ENCODE results near the gene UGT1A8.
A peak's percentile ranks its signal among the peaks of the same experiment; 100 is the strongest.

UGT1A8 gene

DNA sequence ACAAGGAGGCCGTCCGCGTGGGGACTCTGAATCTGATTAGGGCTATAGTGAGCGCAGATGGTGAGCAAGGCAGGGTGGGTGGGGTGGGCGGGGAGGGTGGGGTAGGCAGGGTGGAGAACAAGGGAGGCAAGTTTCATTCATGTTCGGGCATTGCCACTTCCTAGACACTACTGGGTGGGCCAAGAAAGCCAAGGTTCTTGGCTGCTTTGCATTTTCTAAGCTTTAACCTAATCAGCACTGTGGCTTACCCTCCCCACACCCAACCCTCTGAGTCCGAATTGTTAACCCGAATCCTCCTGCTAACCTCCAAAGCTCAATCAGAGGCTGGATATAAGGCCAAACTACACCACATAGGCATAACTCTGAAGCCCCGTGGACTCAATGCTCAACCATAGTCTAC is 178.8 kb downstream of the UGT1A8 start:
- H3K9me3 Mint-ChIP-seq = no peaks in the 10 kb centered on the region
- no peak overlapping the region for H3K4me3 Mint-ChIP-seq
- no peaks in the 10 kb centered on the region for H3K36me3 Mint-ChIP-seq (ENCODE audit: low read depth)
- H3K4me1 Mint-ChIP-seq (ENCODE audit: low read depth) = peaks cover 2% of the 10 kb centered on the region
- H3K27ac Mint-ChIP-seq = no peak overlapping the region
- DNase-seq = no peak
- peaks cover 2% of the 10 kb centered on the region for H3K27me3 Mint-ChIP-seq

DNA sequence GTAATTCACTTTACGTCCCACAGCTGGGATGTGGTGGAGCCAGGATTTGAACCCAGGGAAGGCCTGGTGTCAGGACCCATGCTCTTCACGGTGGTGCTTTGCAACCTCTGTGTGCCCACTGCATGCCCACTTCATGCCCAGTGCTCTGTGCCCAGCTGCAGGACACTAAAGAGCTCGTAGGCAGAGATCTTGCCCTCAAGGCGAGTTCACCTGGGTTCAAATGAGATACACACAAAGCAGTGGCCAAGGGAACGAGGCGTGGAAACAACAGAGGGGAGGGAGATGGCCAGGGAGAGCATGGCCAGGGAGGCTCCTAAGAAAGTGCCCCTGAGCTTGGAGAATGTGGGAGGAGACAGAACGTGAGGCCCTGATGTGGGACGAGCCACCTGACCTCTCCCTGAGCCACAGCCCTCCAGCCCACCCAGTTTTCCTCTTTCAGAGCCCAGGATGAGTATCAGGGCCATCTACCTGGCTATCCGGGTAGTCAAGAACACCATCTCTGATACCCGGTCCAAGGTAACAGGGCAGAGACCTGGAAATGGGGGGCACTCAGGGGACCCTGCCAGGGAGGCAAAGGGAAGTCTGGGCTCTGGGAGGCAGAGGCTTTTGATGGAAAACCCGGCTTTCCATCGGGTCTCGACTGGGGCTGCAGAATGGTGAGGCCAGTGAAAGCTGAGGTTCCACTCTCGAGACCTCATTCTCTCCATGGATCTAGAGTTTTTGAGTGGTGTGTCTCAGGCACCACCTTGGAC is 181.1 kb downstream of the UGT1A8 start:
- peaks cover 17% of the 10 kb centered on the region for H3K27me3 Mint-ChIP-seq
- H3K9me3 Mint-ChIP-seq = no peaks in the 10 kb centered on the region
- no peaks in the 10 kb centered on the region for H3K36me3 Mint-ChIP-seq (ENCODE audit: low read depth)
- DNase-seq = peak; percentile 20
- H3K27ac Mint-ChIP-seq = no peak overlapping the region
- peaks cover 2% of the 10 kb centered on the region for H3K4me1 Mint-ChIP-seq (ENCODE audit: low read depth)
- no peak overlapping the region for H3K4me3 Mint-ChIP-seq

DNA sequence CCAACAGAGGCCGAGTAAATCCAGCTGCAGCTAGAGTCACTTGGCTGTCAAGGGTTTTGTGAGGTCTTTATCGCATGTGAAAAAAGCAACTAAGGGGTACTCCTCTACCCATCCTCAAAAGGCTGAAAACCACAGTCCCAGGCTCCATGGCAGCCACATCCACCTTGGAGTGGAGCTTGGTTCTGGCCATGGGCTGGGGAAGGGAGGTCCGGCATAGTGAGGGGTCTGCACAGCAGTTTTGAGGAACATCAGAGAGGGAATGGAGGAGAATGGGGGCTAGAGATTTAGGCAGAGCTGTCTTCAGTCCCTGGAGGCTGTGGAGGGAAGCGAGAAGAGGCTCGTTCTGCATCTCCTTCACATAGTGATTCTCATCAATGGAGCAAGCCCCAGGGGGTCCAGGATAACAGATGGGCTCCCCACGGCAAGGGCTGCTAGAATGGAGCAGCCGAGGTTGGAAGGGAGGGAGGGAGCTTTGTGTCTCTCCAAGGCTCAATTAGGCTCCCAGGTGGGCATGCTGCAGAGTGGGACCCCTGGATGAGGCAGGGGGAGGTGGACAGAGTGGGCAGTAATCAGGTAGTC is 181.7 kb downstream of the UGT1A8 start:
- Mint-ChIP-seq H3K27me3 (peaks cover 18% of the 10 kb centered on the region), H3K9me3 (no peaks in the 10 kb centered on the region), H3K4me3 (no peak overlapping the region), H3K27ac (no peak overlapping the region), H3K36me3 (ENCODE audit: low read depth) (no peaks in the 10 kb centered on the region), H3K4me1 (ENCODE audit: low read depth) (peaks cover 2% of the 10 kb centered on the region)
- no peak for DNase-seq

DNA sequence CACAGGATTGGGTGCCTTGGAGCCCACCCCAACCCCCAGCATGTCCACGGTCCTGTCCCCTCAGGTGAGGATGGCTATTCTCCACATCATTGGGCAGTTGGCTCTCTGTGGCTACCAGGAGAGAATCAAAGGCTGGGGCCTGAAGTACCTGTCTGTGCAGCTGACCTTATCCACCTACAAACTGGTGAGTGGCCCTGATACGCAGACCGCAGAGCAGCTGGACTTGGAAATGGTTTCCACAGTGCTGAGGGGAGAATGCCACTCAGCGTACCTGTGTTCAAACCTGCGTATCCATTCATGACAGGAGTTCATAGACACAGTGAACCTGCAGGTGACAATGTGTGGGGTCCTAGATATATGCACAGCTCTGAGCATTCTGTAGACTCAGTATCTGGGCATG is 182.3 kb downstream of the UGT1A8 start:
- Mint-ChIP-seq H3K27me3 (peaks cover 22% of the 10 kb centered on the region), H3K4me3 (no peak overlapping the region), H3K9me3 (no peaks in the 10 kb centered on the region), H3K36me3 (ENCODE audit: low read depth) (no peaks in the 10 kb centered on the region), H3K4me1 (ENCODE audit: low read depth) (peaks cover 2% of the 10 kb centered on the region), H3K27ac (no peak overlapping the region)
- peak; percentile 15 for DNase-seq

DNA sequence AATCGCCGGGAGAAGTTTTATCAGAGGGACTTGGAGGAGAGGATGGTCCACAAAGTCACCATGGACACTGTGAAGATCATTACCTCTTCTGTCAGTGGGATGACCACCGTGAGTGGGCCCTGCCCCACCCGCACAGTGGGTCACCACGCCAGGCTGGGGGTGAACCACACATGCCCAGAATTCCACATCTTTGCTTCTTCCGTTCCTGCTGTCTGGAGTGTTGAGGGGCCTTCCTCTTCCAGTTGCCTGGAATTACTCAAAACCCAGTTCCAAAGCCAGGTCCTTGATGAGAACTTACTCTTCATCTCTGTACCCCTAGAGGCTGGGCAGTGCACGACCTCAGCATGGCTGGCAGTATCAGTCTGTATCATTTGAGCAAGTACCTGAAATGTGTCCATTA is 182.8 kb downstream of the UGT1A8 start:
- Mint-ChIP-seq H3K4me3 (no peak overlapping the region), H3K27me3 (peaks cover 22% of the 10 kb centered on the region), H3K36me3 (ENCODE audit: low read depth) (no peaks in the 10 kb centered on the region), H3K27ac (no peak overlapping the region), H3K9me3 (no peaks in the 10 kb centered on the region), H3K4me1 (ENCODE audit: low read depth) (peaks cover 2% of the 10 kb centered on the region)
- no peak for DNase-seq

DNA sequence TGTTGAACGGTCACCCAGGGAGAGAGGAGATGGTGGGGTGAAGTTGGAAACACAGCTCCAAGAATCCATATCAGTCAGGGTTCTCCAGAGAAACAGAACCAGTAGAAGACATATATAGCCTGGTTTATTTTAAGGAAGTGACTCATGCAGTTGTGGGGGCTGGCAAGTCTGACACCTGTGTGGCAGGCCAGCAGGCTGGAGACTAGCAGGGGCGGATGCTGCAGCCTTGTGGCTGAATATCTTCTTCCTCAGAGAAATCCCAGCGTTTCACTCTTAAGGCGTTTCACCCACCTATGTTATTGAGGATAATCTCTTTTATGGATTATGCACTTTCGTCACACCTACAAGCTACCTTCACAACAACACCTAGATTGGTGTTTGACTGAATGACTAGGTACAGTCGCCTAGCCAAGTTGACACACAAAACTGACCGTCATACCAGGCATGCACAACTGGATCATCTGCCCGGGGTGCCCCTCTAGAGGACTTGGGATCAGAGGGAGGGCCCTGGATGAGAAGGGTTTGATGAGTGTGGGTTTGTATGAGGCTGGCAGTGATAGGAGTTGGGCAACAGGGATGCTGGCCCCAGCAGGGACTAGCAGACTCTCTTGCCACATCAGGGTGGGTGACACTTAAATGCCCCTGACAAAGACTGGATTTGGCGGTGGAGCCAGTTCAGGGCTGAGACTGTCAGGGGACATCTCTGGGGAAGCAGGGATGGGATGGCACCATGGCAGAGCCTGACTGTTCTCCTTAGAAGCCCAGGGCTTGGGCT is 184.1 kb downstream of the UGT1A8 start:
- Mint-ChIP-seq H3K9me3 (no peaks in the 10 kb centered on the region), H3K4me3 (no peak overlapping the region), H3K36me3 (ENCODE audit: low read depth) (no peaks in the 10 kb centered on the region), H3K27me3 (peaks cover 22% of the 10 kb centered on the region), H3K27ac (no peak overlapping the region), H3K4me1 (ENCODE audit: low read depth) (peaks cover 2% of the 10 kb centered on the region)
- DNase-seq = peak; percentile 19

DNA sequence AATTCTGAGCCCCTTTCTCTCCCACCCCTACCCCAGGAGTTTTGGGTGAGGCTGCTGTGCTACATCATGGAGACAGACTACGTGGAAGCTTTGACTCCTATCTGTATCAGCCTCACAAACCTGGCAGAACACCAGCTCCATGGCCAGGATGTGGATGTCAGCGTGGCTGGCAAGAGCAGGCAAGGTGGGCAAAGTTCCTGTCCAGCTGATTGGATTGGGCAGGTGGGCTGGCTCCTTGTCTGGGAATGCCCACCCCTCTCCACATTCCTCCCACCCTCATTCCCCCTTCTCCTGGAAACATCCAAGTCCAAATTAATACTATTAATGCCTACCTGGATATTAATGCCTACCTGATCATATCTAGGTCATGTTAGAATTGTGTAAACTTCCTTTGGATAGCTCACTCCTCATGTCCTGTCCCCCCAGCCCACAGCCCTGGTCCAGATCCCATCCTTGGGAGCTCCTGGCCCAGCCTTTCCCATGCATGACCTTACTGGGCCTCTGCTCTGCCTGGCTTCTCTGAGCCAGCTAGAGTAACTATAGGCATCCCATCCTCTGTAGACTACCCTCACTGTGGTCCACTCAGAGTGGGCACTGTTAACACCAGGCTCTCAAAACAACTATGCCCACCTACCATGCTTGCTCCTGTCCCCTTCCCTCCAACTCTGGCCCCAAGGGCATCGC is 184.8 kb downstream of the UGT1A8 start:
- H3K27me3 Mint-ChIP-seq = peaks cover 22% of the 10 kb centered on the region
- no peak for DNase-seq
- H3K4me3 Mint-ChIP-seq = no peak overlapping the region
- peaks cover 2% of the 10 kb centered on the region for H3K4me1 Mint-ChIP-seq (ENCODE audit: low read depth)
- H3K36me3 Mint-ChIP-seq (ENCODE audit: low read depth) = no peaks in the 10 kb centered on the region
- H3K9me3 Mint-ChIP-seq = no peaks in the 10 kb centered on the region
- no peak overlapping the region for H3K27ac Mint-ChIP-seq

DNA sequence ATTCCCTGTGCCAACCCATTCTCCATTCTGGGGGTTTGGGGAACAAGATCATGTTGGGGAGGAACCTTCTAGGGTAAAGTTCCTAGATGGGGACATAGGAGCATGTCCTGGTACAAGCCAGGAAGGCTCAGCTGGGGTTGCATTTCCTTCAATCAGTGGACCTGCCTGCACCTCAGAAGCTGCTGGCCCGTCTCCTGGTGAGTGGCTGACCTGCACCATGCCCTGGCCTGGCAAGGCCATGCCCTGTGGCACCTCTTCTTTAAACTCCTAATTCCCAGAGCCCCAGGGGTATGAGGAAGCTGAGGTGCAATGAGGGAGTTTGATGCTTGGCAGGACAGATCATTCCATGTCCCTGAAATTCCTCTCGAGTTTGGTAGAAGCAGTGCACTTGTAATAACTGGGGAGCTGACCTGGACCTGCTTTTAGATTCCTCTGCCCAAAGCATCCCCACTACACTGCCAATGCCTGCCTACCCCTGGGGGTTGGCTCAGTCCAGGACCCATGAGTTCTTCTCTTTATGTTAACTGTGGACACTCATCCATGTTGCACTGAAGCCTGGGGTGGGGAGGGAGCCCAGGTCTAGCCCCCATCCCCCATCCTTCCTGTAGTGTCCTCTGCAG is 186.0 kb downstream of the UGT1A8 start:
- Mint-ChIP-seq H3K4me1 (ENCODE audit: low read depth) (peaks cover 2% of the 10 kb centered on the region), H3K27ac (no peak overlapping the region), H3K27me3 (peaks cover 20% of the 10 kb centered on the region), H3K36me3 (ENCODE audit: low read depth) (no peaks in the 10 kb centered on the region), H3K9me3 (no peaks in the 10 kb centered on the region), H3K4me3 (no peak overlapping the region)
- peak; percentile 9 for DNase-seq

DNA sequence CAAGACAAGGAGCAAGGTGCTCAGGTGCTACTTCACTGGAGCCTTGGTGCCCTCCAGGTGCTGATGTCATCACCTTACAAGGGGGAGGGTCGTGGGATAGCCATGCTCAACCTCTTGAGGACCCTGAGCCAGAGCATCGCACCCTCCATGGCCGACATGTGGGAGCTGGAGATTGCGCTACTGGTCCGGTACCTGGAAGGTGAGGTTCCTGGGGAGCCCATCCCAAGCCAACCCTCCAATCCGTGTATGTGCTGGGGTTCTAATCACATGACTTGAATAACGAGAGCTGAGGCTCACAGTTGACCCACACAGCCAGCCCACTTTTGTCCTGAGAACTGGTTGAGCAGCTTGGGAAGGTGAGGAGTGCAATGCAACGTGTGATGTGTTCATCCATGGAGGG is 186.6 kb downstream of the UGT1A8 start:
- no peak for DNase-seq
- Mint-ChIP-seq H3K27ac (no peak overlapping the region), H3K9me3 (no peaks in the 10 kb centered on the region), H3K27me3 (peaks cover 22% of the 10 kb centered on the region), H3K4me1 (ENCODE audit: low read depth) (peaks cover 2% of the 10 kb centered on the region), H3K36me3 (ENCODE audit: low read depth) (no peaks in the 10 kb centered on the region), H3K4me3 (no peak overlapping the region)

DNA sequence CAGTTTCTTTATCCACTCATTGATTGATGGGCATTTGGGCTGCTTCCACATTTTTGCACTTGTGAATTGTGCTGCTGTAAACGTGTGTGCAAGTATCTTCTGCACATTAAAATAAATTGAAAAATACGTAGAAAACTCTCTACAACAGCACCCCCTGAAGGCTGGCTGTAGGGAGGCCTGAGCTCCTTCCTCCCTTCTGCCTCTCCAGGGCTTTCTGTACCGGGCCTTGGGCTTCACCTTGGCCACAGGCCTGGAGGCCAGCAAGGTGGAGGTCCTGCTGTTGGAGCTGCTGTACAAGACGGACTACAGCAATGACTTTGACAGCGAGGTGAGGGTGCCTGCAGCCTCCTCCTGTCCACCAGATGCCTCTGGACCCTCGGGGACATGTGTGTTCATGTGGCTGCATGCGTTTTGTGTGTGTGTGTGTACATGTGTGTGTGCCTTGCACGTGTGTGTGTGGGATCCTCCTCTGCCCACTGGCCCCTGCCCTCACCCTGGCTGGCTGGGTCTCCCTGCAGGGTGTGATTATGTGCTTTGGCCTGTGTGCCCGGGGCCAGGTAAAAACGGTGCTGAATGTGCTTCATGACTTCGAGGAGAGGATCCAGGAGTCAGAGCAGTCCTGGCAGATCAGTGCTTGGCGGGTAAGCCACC is 189.9 kb downstream of the UGT1A8 start:
- Mint-ChIP-seq H3K27ac (no peak overlapping the region), H3K4me1 (ENCODE audit: low read depth) (no peaks in the 10 kb centered on the region), H3K27me3 (peaks cover 30% of the 10 kb centered on the region), H3K36me3 (ENCODE audit: low read depth) (no peaks in the 10 kb centered on the region), H3K9me3 (no peaks in the 10 kb centered on the region), H3K4me3 (no peak overlapping the region)
- peak; percentile 3 for DNase-seq

DNA sequence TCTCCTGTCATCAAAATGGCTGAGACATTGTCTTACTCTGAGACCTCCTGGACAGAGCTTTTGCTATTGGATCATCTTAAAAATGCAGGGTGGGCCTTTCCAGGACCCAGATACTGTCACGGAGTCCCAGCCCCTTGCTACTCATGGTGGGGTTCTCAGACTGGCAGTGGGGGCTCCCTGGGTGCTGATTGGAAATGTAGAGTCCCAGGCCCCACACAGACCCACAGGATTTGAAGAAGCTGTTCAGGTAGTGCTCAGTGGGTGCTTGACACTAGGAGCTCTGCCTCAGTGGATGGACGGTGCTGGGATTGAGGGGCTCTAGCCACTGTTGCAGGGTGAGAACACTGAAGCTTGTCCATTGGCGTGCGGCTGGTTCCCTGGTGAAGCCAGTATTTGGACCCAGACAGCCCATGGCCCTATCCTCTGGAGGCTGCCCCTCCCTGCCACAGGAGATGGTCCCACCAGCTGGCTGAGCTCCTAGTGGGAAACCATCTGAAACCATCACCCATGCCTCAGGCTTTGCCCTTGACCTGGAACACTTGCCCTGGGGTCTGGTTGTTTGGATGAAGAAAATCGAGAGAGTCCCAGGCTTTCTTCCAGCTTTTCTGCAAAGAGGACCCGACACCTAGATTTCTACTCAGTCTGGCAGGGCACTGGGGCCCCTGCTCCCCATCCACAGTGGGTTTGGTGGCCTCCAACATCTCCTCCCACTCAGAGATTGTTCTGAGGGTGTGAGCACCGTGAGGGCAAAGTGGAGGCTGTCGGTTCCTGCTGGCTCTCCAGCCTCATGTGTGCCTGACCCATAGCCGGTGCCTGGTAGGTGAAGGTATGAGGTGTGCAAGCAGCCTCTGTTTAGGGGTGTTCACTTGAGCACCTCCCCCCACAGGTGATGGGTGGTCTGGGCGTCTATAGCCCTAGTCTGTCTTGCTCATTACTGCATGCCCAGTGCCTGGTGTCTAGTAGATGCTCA is 190.8 kb downstream of the UGT1A8 start:
- peak; percentile 11 for DNase-seq
- H3K4me3 Mint-ChIP-seq = no peak overlapping the region
- H3K9me3 Mint-ChIP-seq = no peaks in the 10 kb centered on the region
- no peaks in the 10 kb centered on the region for H3K4me1 Mint-ChIP-seq (ENCODE audit: low read depth)
- H3K36me3 Mint-ChIP-seq (ENCODE audit: low read depth) = no peaks in the 10 kb centered on the region
- H3K27me3 Mint-ChIP-seq = peaks cover 23% of the 10 kb centered on the region
- H3K27ac Mint-ChIP-seq = no peak overlapping the region

DNA sequence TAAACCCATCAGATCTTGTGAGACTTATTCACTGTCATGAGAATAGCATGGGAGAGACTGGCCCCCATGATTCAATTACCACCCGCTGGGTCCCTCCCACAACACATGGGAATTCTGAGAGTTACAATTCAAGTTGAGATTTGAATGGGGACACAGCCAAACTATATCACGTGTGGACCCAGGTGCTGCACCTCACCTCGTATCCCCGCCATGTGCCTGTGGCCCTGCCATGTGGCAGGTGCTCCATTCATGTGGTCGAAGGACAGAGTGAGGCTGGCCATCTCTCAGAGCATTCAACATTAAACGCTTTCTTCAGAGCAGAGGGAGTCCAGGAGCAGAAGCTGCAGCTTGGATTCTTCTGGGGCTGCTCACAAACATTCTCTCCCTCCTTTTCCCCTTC is 193.0 kb downstream of the UGT1A8 start:
- no peaks in the 10 kb centered on the region for H3K9me3 Mint-ChIP-seq
- no peaks in the 10 kb centered on the region for H3K4me1 Mint-ChIP-seq (ENCODE audit: low read depth)
- no peak overlapping the region for H3K27ac Mint-ChIP-seq
- H3K36me3 Mint-ChIP-seq (ENCODE audit: low read depth) = no peaks in the 10 kb centered on the region
- H3K4me3 Mint-ChIP-seq = no peak overlapping the region
- DNase-seq = no peak
- H3K27me3 Mint-ChIP-seq = peaks cover 21% of the 10 kb centered on the region

DNA sequence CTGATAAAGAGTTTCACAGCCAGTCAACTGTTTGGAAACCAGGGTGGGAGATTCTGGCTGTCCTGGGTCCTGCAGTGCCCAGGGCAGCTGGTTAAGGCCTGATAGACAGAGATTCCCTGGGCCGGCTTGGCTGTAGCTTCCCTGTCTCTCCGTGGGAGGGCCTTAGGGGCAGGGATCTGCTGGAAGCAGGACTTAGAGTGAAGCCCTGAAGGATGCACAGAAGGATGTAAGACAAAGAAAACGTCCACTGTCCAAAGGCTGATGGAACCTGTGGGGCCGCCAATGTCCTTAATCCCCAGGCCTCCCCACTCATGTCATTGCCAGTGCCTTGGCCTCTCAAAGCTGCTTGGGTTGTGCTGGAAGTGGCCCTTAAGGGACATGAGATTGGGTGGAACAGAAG is 193.7 kb downstream of the UGT1A8 start:
- Mint-ChIP-seq H3K36me3 (ENCODE audit: low read depth) (no peaks in the 10 kb centered on the region), H3K27me3 (peaks cover 21% of the 10 kb centered on the region), H3K4me1 (ENCODE audit: low read depth) (no peaks in the 10 kb centered on the region), H3K27ac (no peak overlapping the region), H3K9me3 (no peaks in the 10 kb centered on the region), H3K4me3 (no peak overlapping the region)
- no peak for DNase-seq

Measured in activated T-cell treated with anti-CD3 and anti-CD28 coated beads, Interleukin-2, amount 50 U/mL, for 24 hours (primary cell).